Measurements from ENCODE around the gene ELMO1. TPM values are rescaled to one million over a fixed set of nuclear protein-coding genes. Genes with fewer than 3 reads are reported as not detected.

The ELMO1 gene, protein sequence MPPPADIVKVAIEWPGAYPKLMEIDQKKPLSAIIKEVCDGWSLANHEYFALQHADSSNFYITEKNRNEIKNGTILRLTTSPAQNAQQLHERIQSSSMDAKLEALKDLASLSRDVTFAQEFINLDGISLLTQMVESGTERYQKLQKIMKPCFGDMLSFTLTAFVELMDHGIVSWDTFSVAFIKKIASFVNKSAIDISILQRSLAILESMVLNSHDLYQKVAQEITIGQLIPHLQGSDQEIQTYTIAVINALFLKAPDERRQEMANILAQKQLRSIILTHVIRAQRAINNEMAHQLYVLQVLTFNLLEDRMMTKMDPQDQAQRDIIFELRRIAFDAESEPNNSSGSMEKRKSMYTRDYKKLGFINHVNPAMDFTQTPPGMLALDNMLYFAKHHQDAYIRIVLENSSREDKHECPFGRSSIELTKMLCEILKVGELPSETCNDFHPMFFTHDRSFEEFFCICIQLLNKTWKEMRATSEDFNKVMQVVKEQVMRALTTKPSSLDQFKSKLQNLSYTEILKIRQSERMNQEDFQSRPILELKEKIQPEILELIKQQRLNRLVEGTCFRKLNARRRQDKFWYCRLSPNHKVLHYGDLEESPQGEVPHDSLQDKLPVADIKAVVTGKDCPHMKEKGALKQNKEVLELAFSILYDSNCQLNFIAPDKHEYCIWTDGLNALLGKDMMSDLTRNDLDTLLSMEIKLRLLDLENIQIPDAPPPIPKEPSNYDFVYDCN
- total RNA-seq = 26.4 and 39.9 TPM in 2 replicates

DNA sequence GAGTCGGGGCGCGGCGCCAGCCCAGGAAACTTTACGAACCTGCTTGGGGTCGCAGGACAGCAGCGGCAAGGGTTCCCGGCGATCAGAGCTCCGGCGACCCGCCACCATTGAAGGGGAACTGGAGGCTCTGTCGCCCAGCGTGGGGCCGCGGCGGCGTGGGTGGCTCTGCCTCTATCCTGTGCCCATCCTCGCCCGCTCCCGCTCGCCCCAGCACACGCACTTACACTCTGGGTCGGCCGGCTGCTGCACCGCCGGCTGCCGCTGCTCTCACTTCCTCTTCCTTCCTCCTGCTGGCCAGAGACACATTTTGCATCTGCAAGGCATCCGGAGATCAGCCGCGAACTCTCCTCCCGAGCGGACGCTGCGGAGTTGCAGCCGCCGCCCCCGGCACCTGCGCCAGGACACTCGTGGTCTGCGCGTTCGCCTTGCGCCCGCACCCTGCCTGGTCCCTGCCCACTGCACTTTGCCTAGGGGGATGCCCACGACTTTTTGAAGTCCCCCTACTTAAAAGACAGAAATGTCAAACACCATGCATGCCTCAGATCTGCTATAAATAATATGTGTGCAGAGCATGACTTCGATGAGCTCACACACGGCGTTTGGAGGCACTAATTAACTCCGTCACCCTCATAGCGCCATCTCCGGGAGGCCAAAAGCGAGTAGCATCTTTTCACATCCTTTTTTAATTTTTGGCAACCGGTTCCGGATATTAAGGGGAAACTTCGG is at the start of gene ELMO1:
Gene ELMO1 (minus strand): TSS at position 229 of the 726 bp plus-strand sequence. CDS start 106,174 bp downstream, outside the sequence.

Other genes with a start within 250 kb of the ELMO1 start
- not detected in 2 replicates for gene GPR141, start 234.9 kb upstream of the ELMO1 start, total RNA-seq

All from dermis lymphatic vessel endothelial cell (primary cell).